ENCODE measurements around the gene TRAPPC3. TPM values are rescaled to one million over a fixed set of nuclear protein-coding genes. Genes with fewer than 3 reads are reported as not detected.

The TRAPPC3 gene
- total and polyA plus RNA-seq, 10 donors: 42.9 to 98.1 (median 58.3) TPM

- intact Hi-C loops (cut with DNase I; ENCODE audit: low total_unique reads): no loop called here
- no peaks in the 10 kb centered on the region for H3K27me3 ChIP-seq (replicated peaks in 1 of 7)
- peaks cover 0 to 32% (median 10%) of the 10 kb centered on the region in 6 donors for H3K4me1 ChIP-seq
- H3K36me3 ChIP-seq: no peaks in the 10 kb centered on the region
- DNase-seq: no peak
- 63 to 80% (median 69%) methylated on average over 5 of the region's 5 CpGs for WGBS, 5 donors
- H3K27ac ChIP-seq: no peak overlapping the region
- H3K4me3 ChIP-seq: no peak overlapping the region
- TF ChIP-seq POLR2AphosphoS5 (IDR thresholded peaks at IDR 0.05) (no peak), CTCF (IDR thresholded peaks at IDR 0.05 in 8 of 11, conservative IDR thresholded peaks at IDR 0.05 in 3 of 11) (no peak), POLR2A (IDR thresholded peaks at IDR 0.05) (no peak)
- H3K9me3 ChIP-seq: no peaks in the 10 kb centered on the region
Observed at GRCh38 chr1:36114371-36114770, 34.9 kb downstream of the TRAPPC3 start.

- no peaks in the 10 kb centered on the region for H3K27me3 ChIP-seq (replicated peaks in 1 of 7)
- H3K9me3 ChIP-seq: no peaks in the 10 kb centered on the region
- no peak overlapping the region for H3K27ac ChIP-seq
- peaks cover 0 to 35% (median 9%) of the 10 kb centered on the region in 6 donors for H3K4me1 ChIP-seq
- intact Hi-C loops (cut with DNase I; ENCODE audit: low total_unique reads): no loop called here
- WGBS, 5 donors: 87 to 96% (median 92%) methylated on average over 9 of the region's 9 CpGs
- no peak overlapping the region for H3K4me3 ChIP-seq
- no peaks in the 10 kb centered on the region for H3K36me3 ChIP-seq
- DNase-seq: no peak
- TF ChIP-seq POLR2AphosphoS5 (IDR thresholded peaks at IDR 0.05) (no peak), CTCF (IDR thresholded peaks at IDR 0.05 in 8 of 11, conservative IDR thresholded peaks at IDR 0.05 in 3 of 11) (no peak), POLR2A (IDR thresholded peaks at IDR 0.05) (no peak)
Observed at GRCh38 chr1:36112823-36113222, 36.5 kb downstream of the TRAPPC3 start.

- DNase-seq: no peak
- Histone ChIP-seq H3K9me3 (no peaks in the 10 kb centered on the region), H3K4me1 (peaks cover 0 to 30% (median 7%) of the 10 kb centered on the region in 6 donors), H3K36me3 (no peaks in the 10 kb centered on the region), H3K27ac (no peak overlapping the region), H3K4me3 (no peak overlapping the region), H3K27me3 (replicated peaks in 1 of 7) (no peaks in the 10 kb centered on the region)
- intact Hi-C loops (cut with DNase I; ENCODE audit: low total_unique reads): no loop called here
- TF ChIP-seq CTCF (IDR thresholded peaks at IDR 0.05 in 8 of 11, conservative IDR thresholded peaks at IDR 0.05 in 3 of 11): no peak
- TF ChIP-seq POLR2A (IDR thresholded peaks at IDR 0.05): no peak
- no peak for TF ChIP-seq POLR2AphosphoS5 (IDR thresholded peaks at IDR 0.05)
- WGBS, 5 donors: 61 to 81% (median 73%) methylated on average over 4 of the region's 4 CpGs
Observed at GRCh38 chr1:36111151-36111550, 38.1 kb downstream of the TRAPPC3 start.

- peaks cover 0 to 18% (median 3%) of the 10 kb centered on the region in 6 donors for H3K4me1 ChIP-seq
- H3K27ac ChIP-seq: peak overlapping the region in 1 of 8 donors; percentile 21
- intact Hi-C loops (cut with DNase I; ENCODE audit: low total_unique reads): no loop called here
- H3K27me3 ChIP-seq (replicated peaks in 1 of 7): no peaks in the 10 kb centered on the region
- no peak for TF ChIP-seq POLR2AphosphoS5 (IDR thresholded peaks at IDR 0.05)
- no peak for TF ChIP-seq CTCF (IDR thresholded peaks at IDR 0.05 in 8 of 11, conservative IDR thresholded peaks at IDR 0.05 in 3 of 11)
- H3K9me3 ChIP-seq: no peaks in the 10 kb centered on the region
- DNase-seq: no peak
- no peak overlapping the region for H3K4me3 ChIP-seq
- no peaks in the 10 kb centered on the region for H3K36me3 ChIP-seq
- WGBS, 5 donors: 48 to 63% (median 51%) methylated on average over 7 to 11 of the region's 11 CpGs
Observed at GRCh38 chr1:36109041-36109679, 40.1 kb downstream of the TRAPPC3 start.
